ENCODE measurements around the gene PCF11.

- peak; percentile 33; the same call in 1 of the 2 replicates for TF ChIP-seq CTCF (IDR thresholded peaks at IDR 0.05)
- no peak for TF ChIP-seq JUN (CRISPR knock-in tag; IDR thresholded peaks at IDR 0.05)
- no peak for TF ChIP-seq CBFB (CRISPR knock-in tag; IDR thresholded peaks at IDR 0.05; ENCODE audit: low read depth)
- TF ChIP-seq TCF7 (CRISPR knock-in tag; IDR thresholded peaks at IDR 0.05; ENCODE audit: low read depth) = no peak
- TF ChIP-seq ATF3 (CRISPR knock-in tag; conservative IDR thresholded peaks at IDR 0.05) = no peak
- TF ChIP-seq MXD4 (CRISPR knock-in tag; IDR thresholded peaks at IDR 0.05; ENCODE audit: borderline replicate concordance) = no peak
- TF ChIP-seq ATF2 (CRISPR knock-in tag; IDR thresholded peaks at IDR 0.05; ENCODE audit: borderline replicate concordance, low read depth) = no peak
- TF ChIP-seq ESRRA (CRISPR knock-in tag; IDR thresholded peaks at IDR 0.05; ENCODE audit: borderline replicate concordance) = no peak
- no peak for TF ChIP-seq MAX (CRISPR knock-in tag; IDR thresholded peaks at IDR 0.05)
- TF ChIP-seq STAT6 (CRISPR knock-in tag; conservative IDR thresholded peaks at IDR 0.05; ENCODE audit: low read depth) = no peak
- TF ChIP-seq TEAD4 (CRISPR knock-in tag; IDR thresholded peaks at IDR 0.05) = no peak
- TF ChIP-seq CREB1 (CRISPR knock-in tag; IDR thresholded peaks at IDR 0.05) = no peak
Observed at GRCh38 chr11:83219095-83219494, 62.2 kb downstream of the PCF11 start.
